SK-N-SH (cell line): ENCODE measurements around the gene LUC7L3.

Experiments
- FOXJ3 ChIP-seq: sonication (generic); formaldehyde crosslinking; IDR thresholded peaks from 2 replicates; pipeline ENCODE4 v1.5.1; 2020; ENCODE audit warnings: mild to moderate bottlenecking, missing genetic modification reagents
- GATA2 ChIP-seq: sonication (generic); formaldehyde crosslinking; IDR thresholded peaks from 2 replicates; pipeline ENCODE4 v1.5.0; 2020; ENCODE audit warnings: mild to moderate bottlenecking, missing genetic modification reagents
- JUND ChIP-seq: IDR thresholded peaks from 2 replicates; pipeline ENCODE4 v1.4.0; 2012
- POLR2AphosphoS5 ChIP-seq: IDR thresholded peaks from 2 replicates; pipeline ENCODE4 v1.6.1; 2012; ENCODE audit warnings: low read depth, low read length
- TAF1 ChIP-seq: IDR thresholded peaks from 2 replicates; pipeline ENCODE4 v1.6.1; 2012; ENCODE audit warnings: low read depth, mild to moderate bottlenecking, low read length, moderate library complexity, borderline replicate concordance

DNA sequence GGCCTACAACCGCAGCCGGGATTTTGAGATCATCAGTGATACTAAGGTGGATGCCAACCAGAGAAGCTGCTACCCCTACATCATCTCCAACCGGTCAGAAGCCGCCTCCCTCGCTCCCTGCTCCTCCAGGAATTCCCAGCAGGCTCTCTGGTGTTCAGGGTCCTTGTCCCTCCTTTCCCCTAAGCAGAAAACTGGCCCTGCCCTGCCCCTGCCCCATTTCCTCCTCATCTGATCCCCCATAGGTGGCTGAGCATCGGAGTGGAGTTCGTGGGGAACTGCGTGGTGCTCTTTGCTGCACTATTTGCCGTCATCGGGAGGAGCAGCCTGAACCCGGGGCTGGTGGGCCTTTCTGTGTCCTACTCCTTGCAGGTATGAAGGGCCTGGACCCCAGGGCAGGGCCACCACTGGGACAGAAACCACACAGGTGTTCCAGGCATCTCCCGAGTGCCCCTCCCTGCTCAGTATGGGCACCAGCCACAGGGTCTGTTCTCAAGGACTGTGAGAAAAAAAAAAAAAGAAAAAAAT, 41.5 kb upstream of the LUC7L3 start:
- TF ChIP-seq GATA2: no peak
- no peak for TF ChIP-seq FOXJ3 (CRISPR knock-in tag)
- no peak for TF ChIP-seq POLR2AphosphoS5
- no peak for TF ChIP-seq JUND
- no peak for TF ChIP-seq TAF1
